NOMO-1 (cell line): Measurements from ENCODE around the gene RAI2.
"Not testable (repeated sequence)": the region's sequence is repeated elsewhere in the genome, so short reads cannot be mapped to it uniquely, and the experiment has no call there.

Experiments
- DNase-seq, 2 experiments: peaks; one replicate each; lab custom pipeline; 2025; ENCODE audit not compliant: unreplicated experiment in 2 of 2; lab: John Stamatoyannopoulos, UW

RAI2 gene

GRCh38 chrX:17788439-17788838 lies 72.7 kb downstream of the RAI2 start:
- peak; percentile 8 to 26 for DNase-seq

- DNase-seq = no peak
Measured at GRCh38 chrX:17787557-17787956, 73.5 kb downstream of the RAI2 start.

- not testable (repeated sequence) for DNase-seq
Measured at GRCh38 chrX:17786554-17787347, 74.3 kb downstream of the RAI2 start.

GRCh38 chrX:17779434-17779833 lies 81.7 kb downstream of the RAI2 start:
- no peak for DNase-seq

GRCh38 chrX:17778997-17779396 lies 82.1 kb downstream of the RAI2 start:
- no peak for DNase-seq

GRCh38 chrX:17774053-17774452 lies 87.0 kb downstream of the RAI2 start:
- DNase-seq = no peak

GRCh38 chrX:17773221-17773876 lies 87.7 kb downstream of the RAI2 start:
- DNase-seq = no peak

GRCh38 chrX:17769701-17770269 lies 91.3 kb downstream of the RAI2 start:
- DNase-seq = no peak

- DNase-seq = no peak
Measured at GRCh38 chrX:17768997-17769396, 92.1 kb downstream of the RAI2 start.

GRCh38 chrX:17767734-17768133 lies 93.4 kb downstream of the RAI2 start:
- DNase-seq = no peak

GRCh38 chrX:17759990-17760389 lies 101.1 kb downstream of the RAI2 start:
- DNase-seq = no peak

GRCh38 chrX:17758382-17758781 lies 102.7 kb downstream of the RAI2 start:
- no peak for DNase-seq

- no peak for DNase-seq
Measured at GRCh38 chrX:17750436-17750835, 110.7 kb downstream of the RAI2 start.
